ENCODE results near the gene PRDM2.

Gene PRDM2

GRCh38 chr1:13769830-13770229 lies 69.8 kb downstream of the PRDM2 start:
- Histone ChIP-seq H4K20me1 (peaks cover 90 to 100% (median 99%) of the 10 kb centered on the region in 11 experiments), H3K4me1 (peaks cover 5 to 23% (median 13%) of the 10 kb centered on the region in 10 experiments; a peak in 19 of 20 replicates)

GRCh38 chr1:13770743-13771142 lies 70.8 kb downstream of the PRDM2 start:
- no peaks in the 10 kb centered on the region for H3K27me3 ChIP-seq
- H4K20me1 ChIP-seq, result peaks cover 89 to 100% (median 99%) of the 10 kb centered on the region in 11 experiments
- H3K4me2 ChIP-seq, result no peak overlapping the region
- peaks cover 54 to 100% (median 95%) of the 10 kb centered on the region in 11 experiments for H3K36me3 ChIP-seq
- peaks cover 5 to 20% (median 12%) of the 10 kb centered on the region in 10 experiments; a peak in 18 of 20 replicates for H3K4me1 ChIP-seq
- TF ChIP-seq Cebpa-rat (IDR thresholded peaks at IDR 0.05), result no peak
- no peak overlapping the region for H3K9ac ChIP-seq
- no peaks in the 10 kb centered on the region for H3K9me3 ChIP-seq (replicated peaks in 1 of 11)
- no peak overlapping the region for H3K4me3 ChIP-seq
- no peak overlapping the region for H3K27ac ChIP-seq

More at GRCh38 chr1:13769830-13770229, 69.8 kb downstream of the PRDM2 start:
- Histone ChIP-seq H3K9ac (no peak overlapping the region), H3K36me3 (peaks cover 46 to 100% (median 94%) of the 10 kb centered on the region in 11 experiments), H3K27ac (no peak overlapping the region), H3K9me3 (replicated peaks in 1 of 11) (no peaks in the 10 kb centered on the region), H3K27me3 (no peaks in the 10 kb centered on the region), H3K4me3 (no peak overlapping the region), H3K4me2 (no peak overlapping the region)
- no peak for TF ChIP-seq Cebpa-rat (IDR thresholded peaks at IDR 0.05)

DNA sequence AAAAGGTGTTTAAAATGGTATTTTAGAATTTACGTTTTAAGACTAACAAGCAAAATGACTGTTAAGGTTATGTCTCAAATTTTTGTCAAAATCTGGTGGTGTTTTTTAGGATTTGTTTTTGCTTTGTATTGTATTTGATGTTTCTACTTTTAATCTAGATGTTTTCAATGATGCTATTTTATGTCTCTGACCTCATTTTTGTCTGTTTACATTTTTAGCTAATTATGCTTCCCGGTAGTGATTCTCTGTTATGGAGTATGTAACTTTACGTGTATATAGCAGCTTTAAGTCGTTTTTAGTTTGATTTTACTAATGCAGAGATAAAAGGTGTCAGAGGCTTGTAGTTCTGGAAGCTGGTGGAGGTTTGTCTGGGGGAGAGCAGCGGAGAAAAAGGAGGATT lies 71.8 kb downstream of the PRDM2 start:
- peaks cover 0 to 20% (median 11%) of the 10 kb centered on the region in 10 experiments; a peak in 16 of 20 replicates for H3K4me1 ChIP-seq
- H3K27me3 ChIP-seq, result no peaks in the 10 kb centered on the region
- no peak for TF ChIP-seq Cebpa-rat (IDR thresholded peaks at IDR 0.05)
- peaks cover 89 to 100% (median 99%) of the 10 kb centered on the region in 11 experiments for H4K20me1 ChIP-seq
- no peak overlapping the region for H3K4me3 ChIP-seq
- H3K36me3 ChIP-seq, result peaks cover 55 to 100% (median 95%) of the 10 kb centered on the region in 11 experiments
- no peak overlapping the region for H3K4me2 ChIP-seq
- H3K9ac ChIP-seq, result no peak overlapping the region
- no peaks in the 10 kb centered on the region for H3K9me3 ChIP-seq (replicated peaks in 1 of 11)
- no peak overlapping the region for H3K27ac ChIP-seq

GRCh38 chr1:13772271-13772670 lies 72.3 kb downstream of the PRDM2 start:
- H3K4me3 ChIP-seq, result no peak overlapping the region
- TF ChIP-seq Cebpa-rat (IDR thresholded peaks at IDR 0.05), result no peak
- H3K9ac ChIP-seq, result no peak overlapping the region
- no peaks in the 10 kb centered on the region for H3K27me3 ChIP-seq
- peaks cover 61 to 100% (median 95%) of the 10 kb centered on the region in 11 experiments for H3K36me3 ChIP-seq
- H3K4me1 ChIP-seq, result peaks cover 0 to 20% (median 11%) of the 10 kb centered on the region in 10 experiments; a peak in 16 of 20 replicates
- no peak overlapping the region for H3K27ac ChIP-seq
- H3K4me2 ChIP-seq, result no peak overlapping the region
- H3K9me3 ChIP-seq (replicated peaks in 1 of 11), result no peaks in the 10 kb centered on the region
- H4K20me1 ChIP-seq, result peaks cover 91 to 100% (median 99%) of the 10 kb centered on the region in 11 experiments

GRCh38 chr1:13774121-13774520 lies 74.1 kb downstream of the PRDM2 start:
- no peak for TF ChIP-seq Cebpa-rat (IDR thresholded peaks at IDR 0.05)
- Histone ChIP-seq H3K36me3 (peaks cover 79 to 100% (median 95%) of the 10 kb centered on the region in 11 experiments), H3K27me3 (no peaks in the 10 kb centered on the region), H3K27ac (no peak overlapping the region), H3K4me1 (peaks cover 0 to 8% (median 2%) of the 10 kb centered on the region in 10 experiments; a peak in 16 of 20 replicates), H3K4me3 (no peak overlapping the region), H3K9ac (no peak overlapping the region), H3K4me2 (no peak overlapping the region), H4K20me1 (peaks cover 85 to 100% (median 99%) of the 10 kb centered on the region in 11 experiments), H3K9me3 (replicated peaks in 1 of 11) (no peaks in the 10 kb centered on the region)

DNA sequence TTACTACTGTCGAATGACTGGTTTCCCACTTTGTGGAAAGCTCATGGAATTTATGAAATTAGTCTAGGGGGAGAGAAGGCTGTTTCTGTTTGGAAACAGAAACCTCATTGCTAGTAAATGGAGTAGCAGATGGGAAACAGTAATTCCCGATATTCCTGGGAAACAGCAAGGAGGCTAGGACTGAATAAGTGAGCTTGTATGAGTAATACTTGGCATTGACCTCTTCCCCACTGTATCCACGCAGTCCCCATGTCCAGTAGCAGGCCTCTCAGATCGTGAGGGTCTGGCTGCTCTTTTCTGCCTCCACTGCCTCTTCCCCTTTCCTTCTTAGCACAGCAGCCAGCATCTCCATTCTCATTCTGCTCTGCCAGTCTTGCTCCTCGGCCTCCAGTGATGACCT lies 75.5 kb downstream of the PRDM2 start:
- Histone ChIP-seq H3K9ac (no peak overlapping the region), H3K9me3 (replicated peaks in 1 of 11) (no peaks in the 10 kb centered on the region), H3K36me3 (peaks cover 86 to 100% (median 97%) of the 10 kb centered on the region in 11 experiments), H3K27ac (no peak overlapping the region), H3K27me3 (no peaks in the 10 kb centered on the region), H4K20me1 (peaks cover 84 to 100% (median 99%) of the 10 kb centered on the region in 11 experiments), H3K4me3 (no peak overlapping the region), H3K4me1 (peaks cover 0 to 2% (median 0%) of the 10 kb centered on the region in 10 experiments; a peak in 1 of 20 replicates), H3K4me2 (no peak overlapping the region)
- no peak for TF ChIP-seq Cebpa-rat (IDR thresholded peaks at IDR 0.05)

GRCh38 chr1:13775916-13776315 lies 75.9 kb downstream of the PRDM2 start:
- Histone ChIP-seq H3K27me3 (no peaks in the 10 kb centered on the region), H3K36me3 (peaks cover 91 to 100% (median 97%) of the 10 kb centered on the region in 11 experiments), H3K4me2 (no peak overlapping the region), H4K20me1 (peaks cover 84 to 100% (median 99%) of the 10 kb centered on the region in 11 experiments), H3K27ac (no peak overlapping the region), H3K9ac (no peak overlapping the region), H3K9me3 (replicated peaks in 1 of 11) (no peaks in the 10 kb centered on the region), H3K4me1 (peaks cover 0 to 7% (median 0%) of the 10 kb centered on the region in 10 experiments; a peak in 2 of 20 replicates), H3K4me3 (no peak overlapping the region)
- TF ChIP-seq Cebpa-rat (IDR thresholded peaks at IDR 0.05), result no peak

DNA sequence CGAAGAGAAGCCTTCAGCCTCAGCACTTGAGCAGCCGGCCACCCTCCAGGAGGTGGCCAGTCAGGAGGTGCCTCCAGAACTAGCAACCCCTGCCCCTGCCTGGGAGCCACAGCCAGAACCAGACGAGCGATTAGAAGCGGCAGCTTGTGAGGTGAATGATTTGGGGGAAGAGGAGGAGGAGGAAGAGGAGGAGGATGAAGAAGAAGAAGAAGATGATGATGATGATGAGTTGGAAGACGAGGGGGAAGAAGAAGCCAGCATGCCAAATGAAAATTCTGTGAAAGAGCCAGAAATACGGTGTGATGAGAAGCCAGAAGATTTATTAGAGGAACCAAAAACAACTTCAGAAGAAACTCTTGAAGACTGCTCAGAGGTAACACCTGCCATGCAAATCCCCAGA lies 78.4 kb downstream of the PRDM2 start:
- H3K27me3 ChIP-seq, result no peaks in the 10 kb centered on the region

DNA sequence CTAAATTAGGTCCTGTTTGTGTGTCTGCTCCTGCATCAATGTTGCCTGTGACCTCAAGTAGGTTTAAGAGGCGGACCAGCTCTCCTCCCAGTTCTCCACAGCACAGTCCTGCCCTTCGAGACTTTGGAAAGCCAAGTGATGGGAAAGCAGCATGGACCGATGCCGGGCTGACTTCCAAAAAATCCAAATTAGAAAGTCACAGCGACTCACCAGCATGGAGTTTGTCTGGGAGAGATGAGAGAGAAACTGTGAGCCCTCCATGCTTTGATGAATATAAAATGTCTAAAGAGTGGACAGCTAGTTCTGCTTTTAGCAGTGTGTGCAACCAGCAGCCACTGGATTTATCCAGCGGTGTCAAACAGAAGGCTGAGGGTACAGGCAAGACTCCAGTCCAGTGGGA lies 79.9 kb downstream of the PRDM2 start:
- Histone ChIP-seq H3K27ac (no peak overlapping the region), H3K9ac (no peak overlapping the region), H3K4me3 (no peak overlapping the region), H4K20me1 (peaks cover 90 to 100% (median 100%) of the 10 kb centered on the region in 11 experiments), H3K9me3 (replicated peaks in 1 of 11) (no peaks in the 10 kb centered on the region), H3K4me1 (peaks cover 0 to 26% (median 0%) of the 10 kb centered on the region in 10 experiments; a peak in 6 of 20 replicates), H3K36me3 (peaks cover 100% of the 10 kb centered on the region in 11 experiments), H3K4me2 (no peak overlapping the region), H3K27me3 (no peaks in the 10 kb centered on the region)
- TF ChIP-seq Cebpa-rat (IDR thresholded peaks at IDR 0.05), result no peak

More for the DNA sequence above, 78.4 kb downstream of the PRDM2 start:
- peaks cover 88 to 100% (median 99%) of the 10 kb centered on the region in 11 experiments for H4K20me1 ChIP-seq
- no peak overlapping the region for H3K27ac ChIP-seq
- TF ChIP-seq Cebpa-rat (IDR thresholded peaks at IDR 0.05), result no peak
- no peaks in the 10 kb centered on the region for H3K9me3 ChIP-seq (replicated peaks in 1 of 11)
- peaks cover 98 to 100% (median 100%) of the 10 kb centered on the region in 11 experiments for H3K36me3 ChIP-seq
- H3K4me3 ChIP-seq, result no peak overlapping the region
- H3K9ac ChIP-seq, result no peak overlapping the region
- H3K4me1 ChIP-seq, result peaks cover 0 to 26% (median 0%) of the 10 kb centered on the region in 10 experiments; a peak in 6 of 20 replicates
- no peak overlapping the region for H3K4me2 ChIP-seq

GRCh38 chr1:13780780-13781179 lies 80.8 kb downstream of the PRDM2 start:
- no peak for TF ChIP-seq Cebpa-rat (IDR thresholded peaks at IDR 0.05)
- H3K9me3 ChIP-seq (replicated peaks in 1 of 11), result no peaks in the 10 kb centered on the region
- H3K27me3 ChIP-seq, result no peaks in the 10 kb centered on the region
- no peak overlapping the region for H3K27ac ChIP-seq
- H3K4me1 ChIP-seq, result peaks cover 0 to 26% (median 0%) of the 10 kb centered on the region in 10 experiments; a peak in 6 of 20 replicates
- peaks cover 91 to 100% (median 100%) of the 10 kb centered on the region in 11 experiments for H4K20me1 ChIP-seq
- H3K9ac ChIP-seq, result no peak overlapping the region
- peaks cover 98 to 100% (median 100%) of the 10 kb centered on the region in 11 experiments for H3K36me3 ChIP-seq
- H3K4me2 ChIP-seq, result no peak overlapping the region
- no peak overlapping the region for H3K4me3 ChIP-seq

Measured in BLaER1 treated with 17β-estradiol and CSF1 and Interleukin-3, amounts not matched to agents 10 nM and 100 nM (cell line).